ENCODE data around the gene DGKB.

Gene DGKB

DNA sequence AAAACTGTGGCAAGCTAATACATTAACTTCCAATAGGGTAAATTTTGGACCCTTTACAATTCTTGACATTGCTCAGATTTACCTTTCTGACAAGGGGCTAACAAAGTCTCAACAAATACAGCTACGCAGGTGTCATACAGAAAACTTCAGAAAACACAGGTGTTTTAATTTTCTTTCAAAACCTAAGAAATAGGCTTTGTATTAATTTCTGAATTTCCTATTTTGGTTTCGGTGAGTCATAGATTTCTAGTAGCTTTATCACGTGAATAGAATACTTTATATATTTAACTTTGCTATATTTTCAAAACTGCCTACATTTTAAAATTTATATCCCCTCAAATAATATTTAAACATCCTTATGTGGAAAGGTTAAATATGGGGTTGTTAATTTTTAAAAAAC, 215.3 kb downstream of the DGKB start:
- no peak for DNase-seq (ENCODE audit: low read depth, low spot score)
- TF ChIP-seq YY1 (IDR thresholded peaks at IDR 0.05; ENCODE audit: insufficient read depth, insufficient read length) (no peak), SUZ12 (IDR thresholded peaks at IDR 0.05; ENCODE audit: extremely low read depth, insufficient read depth, insufficient read length) (no peak), ZNF274 (IDR thresholded peaks at IDR 0.05; ENCODE audit: low read depth, low read length) (no peak)
- Histone ChIP-seq H3K9ac (ENCODE audit: insufficient read length, low read depth) (no peak overlapping the region), H3K4me1 (ENCODE audit: insufficient read depth, insufficient read length) (no peaks in the 10 kb centered on the region), H3K9me3 (ENCODE audit: insufficient read depth, low read length) (no peaks in the 10 kb centered on the region), H3K36me3 (ENCODE audit: insufficient read depth, insufficient read length, low read length) (no peaks in the 10 kb centered on the region), H3K27me3 (ENCODE audit: insufficient read depth, insufficient read length) (no peaks in the 10 kb centered on the region), H3K4me3 (ENCODE audit: insufficient read length, low read depth) (no peak overlapping the region)

DNA sequence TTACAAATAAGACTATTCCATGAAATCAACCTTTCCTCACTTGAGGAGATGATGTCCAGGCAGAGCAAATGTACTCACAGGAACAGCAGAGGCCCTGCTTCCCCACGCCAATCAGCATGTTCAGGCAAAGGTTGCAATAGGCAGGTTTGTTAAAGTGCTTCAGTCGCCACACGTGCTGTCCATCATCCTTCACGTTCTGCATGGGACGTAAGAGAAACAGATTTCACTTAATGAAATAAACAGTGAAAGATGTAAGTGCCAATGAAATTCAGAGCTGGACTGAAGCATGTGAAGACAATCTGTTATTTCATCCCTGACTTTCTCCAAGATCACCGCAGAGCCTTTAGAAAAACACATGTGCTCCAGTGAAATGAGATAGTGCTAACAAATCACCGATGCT, 217.4 kb downstream of the DGKB start:
- no peak for DNase-seq (ENCODE audit: low read depth, low spot score)
- Histone ChIP-seq H3K36me3 (ENCODE audit: insufficient read depth, insufficient read length, low read length) (no peaks in the 10 kb centered on the region), H3K9ac (ENCODE audit: insufficient read length, low read depth) (no peak overlapping the region), H3K4me3 (ENCODE audit: insufficient read length, low read depth) (no peak overlapping the region), H3K27me3 (ENCODE audit: insufficient read depth, insufficient read length) (no peaks in the 10 kb centered on the region), H3K9me3 (ENCODE audit: insufficient read depth, low read length) (no peaks in the 10 kb centered on the region), H3K4me1 (ENCODE audit: insufficient read depth, insufficient read length) (no peaks in the 10 kb centered on the region)
- TF ChIP-seq ZNF274 (IDR thresholded peaks at IDR 0.05; ENCODE audit: low read depth, low read length), result no peak
- TF ChIP-seq SUZ12 (IDR thresholded peaks at IDR 0.05; ENCODE audit: extremely low read depth, insufficient read depth, insufficient read length), result no peak
- no peak for TF ChIP-seq YY1 (IDR thresholded peaks at IDR 0.05; ENCODE audit: insufficient read depth, insufficient read length)

DNA sequence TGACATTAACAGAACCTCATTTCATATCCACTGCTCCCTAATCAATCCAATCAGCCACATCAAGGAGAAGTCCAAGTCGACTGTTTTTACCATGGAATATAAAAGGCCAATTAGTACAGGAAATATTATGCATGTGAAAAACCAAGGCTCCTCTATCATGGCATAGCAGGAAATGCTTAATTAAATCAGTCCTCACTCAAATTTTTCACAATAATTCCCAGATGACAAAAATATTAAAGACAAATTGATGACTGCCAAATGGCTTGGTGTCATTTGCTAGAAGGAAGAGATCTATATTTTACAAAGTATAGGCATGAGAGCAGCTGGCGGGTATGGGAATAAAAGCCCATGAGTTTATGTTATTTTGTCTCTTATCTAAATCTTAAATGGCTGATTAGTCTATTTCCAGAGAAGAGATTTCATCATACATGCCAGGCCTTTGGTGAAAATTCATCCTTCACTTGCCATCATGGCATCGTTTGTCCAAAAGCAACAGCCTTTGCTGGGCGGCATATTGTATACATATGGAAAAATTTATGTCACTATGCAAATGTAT, 219.6 kb downstream of the DGKB start:
- Histone ChIP-seq H3K4me3 (ENCODE audit: insufficient read length, low read depth) (no peak overlapping the region), H3K9me3 (ENCODE audit: insufficient read depth, low read length) (no peaks in the 10 kb centered on the region), H3K9ac (ENCODE audit: insufficient read length, low read depth) (no peak overlapping the region), H3K4me1 (ENCODE audit: insufficient read depth, insufficient read length) (no peaks in the 10 kb centered on the region), H3K27me3 (ENCODE audit: insufficient read depth, insufficient read length) (no peaks in the 10 kb centered on the region), H3K36me3 (ENCODE audit: insufficient read depth, insufficient read length, low read length) (no peaks in the 10 kb centered on the region)
- no peak for DNase-seq (ENCODE audit: low read depth, low spot score)
- TF ChIP-seq SUZ12 (IDR thresholded peaks at IDR 0.05; ENCODE audit: extremely low read depth, insufficient read depth, insufficient read length), result no peak
- TF ChIP-seq ZNF274 (IDR thresholded peaks at IDR 0.05; ENCODE audit: low read depth, low read length), result no peak
- TF ChIP-seq YY1 (IDR thresholded peaks at IDR 0.05; ENCODE audit: insufficient read depth, insufficient read length), result no peak

DNA sequence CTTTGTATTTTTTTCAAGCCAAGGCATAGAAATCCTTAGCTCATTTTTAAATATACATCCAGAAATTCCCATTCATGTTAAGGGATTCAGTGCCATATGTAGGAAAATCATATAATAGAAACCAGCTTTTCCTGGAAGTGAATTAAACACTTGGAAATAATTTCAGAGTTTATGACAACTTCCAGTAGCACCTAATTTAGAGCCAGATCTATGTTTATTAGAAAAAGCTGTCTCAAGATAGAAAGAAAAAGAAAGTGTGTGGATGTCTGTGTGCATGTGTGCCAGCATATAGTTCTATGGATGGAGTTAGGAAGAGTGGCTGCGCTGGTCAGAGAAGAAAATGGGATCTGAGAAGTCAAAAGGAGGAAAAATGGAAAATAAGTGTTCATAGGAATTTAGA, 225.7 kb downstream of the DGKB start:
- TF ChIP-seq ZNF274 (IDR thresholded peaks at IDR 0.05; ENCODE audit: low read depth, low read length) (no peak), SUZ12 (IDR thresholded peaks at IDR 0.05; ENCODE audit: extremely low read depth, insufficient read depth, insufficient read length) (no peak), YY1 (IDR thresholded peaks at IDR 0.05; ENCODE audit: insufficient read depth, insufficient read length) (no peak)
- Histone ChIP-seq H3K4me3 (ENCODE audit: insufficient read length, low read depth) (no peak overlapping the region), H3K4me1 (ENCODE audit: insufficient read depth, insufficient read length) (no peaks in the 10 kb centered on the region), H3K27me3 (ENCODE audit: insufficient read depth, insufficient read length) (no peaks in the 10 kb centered on the region), H3K9ac (ENCODE audit: insufficient read length, low read depth) (no peak overlapping the region), H3K36me3 (ENCODE audit: insufficient read depth, insufficient read length, low read length) (no peaks in the 10 kb centered on the region), H3K9me3 (ENCODE audit: insufficient read depth, low read length) (no peaks in the 10 kb centered on the region)
- no peak for DNase-seq (ENCODE audit: low read depth, low spot score)

DNA sequence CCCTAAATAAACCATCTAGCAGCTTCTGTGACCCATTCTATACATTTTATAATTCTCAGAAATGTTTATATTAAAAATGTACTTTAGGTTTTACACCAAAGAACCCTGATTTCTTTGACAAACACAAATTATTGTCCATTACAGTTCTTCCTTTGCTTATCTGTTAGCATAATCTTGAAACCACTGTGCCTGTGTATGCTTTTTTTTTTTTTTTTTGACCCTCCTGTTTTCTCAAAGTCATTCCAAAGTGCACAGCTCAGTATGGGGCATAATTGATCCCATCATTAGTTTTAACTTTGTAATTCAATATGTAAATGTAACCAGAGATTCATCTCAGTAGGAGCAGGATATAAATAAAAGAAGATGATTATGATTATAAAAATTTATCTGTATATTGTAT, 229.3 kb downstream of the DGKB start:
- H3K9ac ChIP-seq (ENCODE audit: insufficient read length, low read depth), result no peak overlapping the region
- no peaks in the 10 kb centered on the region for H3K4me1 ChIP-seq (ENCODE audit: insufficient read depth, insufficient read length)
- no peaks in the 10 kb centered on the region for H3K27me3 ChIP-seq (ENCODE audit: insufficient read depth, insufficient read length)
- no peaks in the 10 kb centered on the region for H3K36me3 ChIP-seq (ENCODE audit: insufficient read depth, insufficient read length, low read length)
- H3K4me3 ChIP-seq (ENCODE audit: insufficient read length, low read depth), result no peak overlapping the region
- no peaks in the 10 kb centered on the region for H3K9me3 ChIP-seq (ENCODE audit: insufficient read depth, low read length)
- TF ChIP-seq SUZ12 (IDR thresholded peaks at IDR 0.05; ENCODE audit: extremely low read depth, insufficient read depth, insufficient read length), result no peak
- TF ChIP-seq YY1 (IDR thresholded peaks at IDR 0.05; ENCODE audit: insufficient read depth, insufficient read length), result no peak
- TF ChIP-seq ZNF274 (IDR thresholded peaks at IDR 0.05; ENCODE audit: low read depth, low read length), result no peak
- DNase-seq (ENCODE audit: low read depth, low spot score), result no peak

DNA sequence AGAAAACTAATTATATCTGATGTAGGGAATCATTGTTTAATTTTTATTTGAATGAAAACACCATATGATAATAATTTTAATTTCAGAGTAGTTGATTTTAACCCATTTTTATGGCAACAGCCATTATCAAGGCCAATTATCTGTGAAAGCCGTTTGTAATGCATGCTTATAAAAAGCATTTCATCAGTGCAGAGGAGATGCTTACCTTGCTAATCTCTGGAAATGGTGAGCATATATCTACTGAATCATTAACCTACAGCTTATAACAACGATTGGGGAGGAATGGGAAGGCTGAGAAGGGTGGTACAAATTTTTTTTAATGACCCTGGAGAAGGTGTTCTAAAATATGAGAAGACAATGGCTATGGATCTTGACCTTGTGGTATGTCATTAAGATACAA, 235.6 kb downstream of the DGKB start:
- H3K27me3 ChIP-seq (ENCODE audit: insufficient read depth, insufficient read length), result no peaks in the 10 kb centered on the region
- H3K4me3 ChIP-seq (ENCODE audit: insufficient read length, low read depth), result no peak overlapping the region
- TF ChIP-seq YY1 (IDR thresholded peaks at IDR 0.05; ENCODE audit: insufficient read depth, insufficient read length), result no peak
- no peaks in the 10 kb centered on the region for H3K9me3 ChIP-seq (ENCODE audit: insufficient read depth, low read length)
- no peak for DNase-seq (ENCODE audit: low read depth, low spot score)
- H3K36me3 ChIP-seq (ENCODE audit: insufficient read depth, insufficient read length, low read length), result no peaks in the 10 kb centered on the region
- H3K9ac ChIP-seq (ENCODE audit: insufficient read length, low read depth), result no peak overlapping the region
- H3K4me1 ChIP-seq (ENCODE audit: insufficient read depth, insufficient read length), result no peaks in the 10 kb centered on the region

DNA sequence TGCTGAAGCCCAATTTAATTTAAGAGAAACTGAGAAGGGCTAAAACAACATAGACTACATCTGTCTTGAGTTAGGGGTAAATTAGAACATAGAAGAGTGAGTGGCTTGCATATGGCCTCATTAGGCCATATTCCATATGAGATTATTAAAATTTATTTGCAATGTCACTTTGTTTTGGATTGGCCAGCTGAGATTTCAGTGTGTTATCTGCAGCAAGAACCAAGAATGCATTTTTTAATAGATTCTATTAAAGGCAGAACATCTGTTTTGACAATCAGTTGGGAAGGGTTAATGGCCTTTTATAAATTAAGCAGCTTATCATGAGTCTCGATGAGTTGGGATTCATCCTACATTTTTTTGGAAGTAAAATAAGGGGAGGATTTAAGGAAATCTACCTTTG, 236.2 kb downstream of the DGKB start:
- no peak for DNase-seq (ENCODE audit: low read depth, low spot score)
- no peaks in the 10 kb centered on the region for H3K4me1 ChIP-seq (ENCODE audit: insufficient read depth, insufficient read length)
- no peak overlapping the region for H3K4me3 ChIP-seq (ENCODE audit: insufficient read length, low read depth)
- no peaks in the 10 kb centered on the region for H3K27me3 ChIP-seq (ENCODE audit: insufficient read depth, insufficient read length)
- H3K9me3 ChIP-seq (ENCODE audit: insufficient read depth, low read length), result no peaks in the 10 kb centered on the region
- no peak for TF ChIP-seq SUZ12 (IDR thresholded peaks at IDR 0.05; ENCODE audit: extremely low read depth, insufficient read depth, insufficient read length)
- no peak for TF ChIP-seq YY1 (IDR thresholded peaks at IDR 0.05; ENCODE audit: insufficient read depth, insufficient read length)
- no peak for TF ChIP-seq ZNF274 (IDR thresholded peaks at IDR 0.05; ENCODE audit: low read depth, low read length)
- no peaks in the 10 kb centered on the region for H3K36me3 ChIP-seq (ENCODE audit: insufficient read depth, insufficient read length, low read length)
- H3K9ac ChIP-seq (ENCODE audit: insufficient read length, low read depth), result no peak overlapping the region

DNA sequence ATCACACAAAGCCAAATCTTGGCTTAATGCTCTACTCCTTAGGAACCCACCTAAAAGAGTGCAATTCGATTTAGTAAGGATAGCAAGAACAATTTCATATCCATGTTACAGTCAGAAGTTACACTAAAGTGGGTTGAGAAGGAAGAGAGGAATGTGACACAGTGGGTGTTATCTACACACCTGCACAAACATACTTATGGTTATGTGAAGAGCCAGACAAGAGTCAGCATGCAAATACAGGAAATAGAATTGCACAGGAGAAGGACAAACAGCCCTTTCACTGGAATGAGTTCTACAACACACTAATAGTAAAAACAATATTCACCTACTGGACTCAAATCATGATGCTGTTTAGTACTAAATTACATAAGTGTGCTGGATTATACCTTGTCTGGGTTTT, 262.8 kb downstream of the DGKB start:
- peaks cover 4% of the 10 kb centered on the region; the same call in 1 of the 2 replicates for H3K9me3 ChIP-seq (ENCODE audit: insufficient read depth, low read length)
- no peaks in the 10 kb centered on the region for H3K27me3 ChIP-seq (ENCODE audit: insufficient read depth, insufficient read length)
- DNase-seq (ENCODE audit: low read depth, low spot score), result no peak
- no peaks in the 10 kb centered on the region for H3K36me3 ChIP-seq (ENCODE audit: insufficient read depth, insufficient read length, low read length)
- TF ChIP-seq SUZ12 (IDR thresholded peaks at IDR 0.05; ENCODE audit: extremely low read depth, insufficient read depth, insufficient read length), result no peak
- no peak for TF ChIP-seq YY1 (IDR thresholded peaks at IDR 0.05; ENCODE audit: insufficient read depth, insufficient read length)
- TF ChIP-seq ZNF274 (IDR thresholded peaks at IDR 0.05; ENCODE audit: low read depth, low read length), result no peak
- H3K4me1 ChIP-seq (ENCODE audit: insufficient read depth, insufficient read length), result no peaks in the 10 kb centered on the region
- H3K9ac ChIP-seq (ENCODE audit: insufficient read length, low read depth), result no peak overlapping the region
- H3K4me3 ChIP-seq (ENCODE audit: insufficient read length, low read depth), result no peak overlapping the region

Measured in NT2/D1 (cell line).